GM19467 (cell line): Measurements from ENCODE around the gene PTPRU.

Experiments
- ATAC-seq: cut with Tn5 transposase; IDR thresholded peaks from one replicate; pipeline ENCODE4 v1.9.1; 2021; ENCODE audit warnings: mild to moderate bottlenecking, moderate library complexity; ENCODE audit not compliant: unreplicated experiment

The PTPRU gene

GRCh38 chr1:29259802-29260441 lies 23.6 kb downstream of the PTPRU start:
- no peak for ATAC-seq

GRCh38 chr1:29260531-29260930 lies 24.2 kb downstream of the PTPRU start:
- no peak for ATAC-seq

- no peak for ATAC-seq
These were observed 28.6 kb downstream of the PTPRU start for GRCh38 chr1:29264773-29265389.

GRCh38 chr1:29266912-29267311 lies 30.6 kb downstream of the PTPRU start:
- ATAC-seq, result no peak

GRCh38 chr1:29267321-29268070 lies 31.2 kb downstream of the PTPRU start:
- no peak for ATAC-seq

- ATAC-seq, result no peak
These were observed 33.1 kb downstream of the PTPRU start for GRCh38 chr1:29269382-29269781.

GRCh38 chr1:29270929-29271521 lies 34.7 kb downstream of the PTPRU start:
- ATAC-seq, result no peak

- no peak for ATAC-seq
These were observed 35.4 kb downstream of the PTPRU start for GRCh38 chr1:29271724-29272123.

- ATAC-seq, result no peak
These were observed 36.0 kb downstream of the PTPRU start for GRCh38 chr1:29272147-29272907.

GRCh38 chr1:29275435-29275834 lies 39.1 kb downstream of the PTPRU start:
- no peak for ATAC-seq

- no peak for ATAC-seq
These were observed 41.8 kb downstream of the PTPRU start for GRCh38 chr1:29278124-29278523.

- no peak for ATAC-seq
These were observed 43.1 kb downstream of the PTPRU start for GRCh38 chr1:29279406-29279805.

GRCh38 chr1:29279951-29280391 lies 43.6 kb downstream of the PTPRU start:
- ATAC-seq, result no peak

GRCh38 chr1:29280409-29281131 lies 44.2 kb downstream of the PTPRU start:
- no peak for ATAC-seq

- ATAC-seq, result no peak
These were observed 45.2 kb downstream of the PTPRU start for GRCh38 chr1:29281571-29281970.

- ATAC-seq, result no peak
These were observed 46.0 kb downstream of the PTPRU start for GRCh38 chr1:29282135-29282923.

- no peak for ATAC-seq
These were observed 46.8 kb downstream of the PTPRU start for GRCh38 chr1:29282924-29283803.

- no peak for ATAC-seq
These were observed 47.5 kb downstream of the PTPRU start for GRCh38 chr1:29283804-29284195.
